Liver (tissue), 9 donors: ENCODE results near the gene EYA3. TPM values are rescaled to one million over a fixed set of nuclear protein-coding genes. Genes with fewer than 3 reads are reported as not detected.

Experiments
- DNase-seq: peaks from one replicate; pipeline ENCODE4 v3.0.0-alpha.2; 2017; ENCODE audit warnings: low spot score
- H3K27ac ChIP-seq, 2 donors: one replicate each; pipeline ENCODE4 v1.7.0; 2013; ENCODE audit warnings: inconsistent platforms in 2 of 2, low read length in 2 of 2, control low read depth in 1 of 2, low read depth in 1 of 2, mild to moderate bottlenecking in 1 of 2
- H3K27me3 ChIP-seq, 4 donors: one replicate each; pipeline versions ENCODE4 v1.6.1 to v1.7.0; 2013; ENCODE audit warnings: low read length in 3 of 4, inconsistent platforms in 1 of 4, mild to moderate bottlenecking in 1 of 4, moderate library complexity in 1 of 4; ENCODE audit not compliant: control insufficient read depth in 4 of 4, insufficient read depth in 4 of 4
- H3K36me3 ChIP-seq, 4 donors: one replicate each; pipeline versions ENCODE4 v1.6.1 to v1.7.0; 2013; ENCODE audit warnings: low read length in 3 of 4, mild to moderate bottlenecking in 3 of 4, low read depth in 1 of 4, moderate library complexity in 1 of 4; ENCODE audit not compliant: control insufficient read depth in 4 of 4, insufficient read depth in 3 of 4
- H3K4me1 ChIP-seq, 4 donors: one replicate each; pipeline versions ENCODE4 v1.6.1 to v1.7.0; 2013; ENCODE audit warnings: low read length in 3 of 4, mild to moderate bottlenecking in 3 of 4, moderate library complexity in 1 of 4; ENCODE audit not compliant: control insufficient read depth in 4 of 4, insufficient read depth in 4 of 4
- H3K4me3 ChIP-seq, 3 donors: one replicate each; pipeline versions ENCODE4 v1.6.1 to v1.7.0; 2013; ENCODE audit warnings: low read length in 3 of 3, control low read depth in 1 of 3, low read depth in 1 of 3, mild to moderate bottlenecking in 1 of 3
- H3K9ac ChIP-seq, 2 donors: one replicate each; pipeline ENCODE4 v1.7.0; 2013; ENCODE audit warnings: low read length in 2 of 2, mild to moderate bottlenecking in 2 of 2, moderate library complexity in 2 of 2, control low read depth in 1 of 2, low read depth in 1 of 2
- H3K9me3 ChIP-seq, 4 donors: one replicate each; pipeline versions ENCODE4 v1.6.1 to v1.7.0; 2013; ENCODE audit warnings: low read length in 3 of 4; ENCODE audit not compliant: control insufficient read depth in 4 of 4
- ATF3 ChIP-seq: IDR thresholded peaks from 2 replicates; pipeline ENCODE4 v1.6.1; 2016; ENCODE audit warnings: antibody characterized with exemption
- CTCF ChIP-seq: fragments of 150-350 bp; IDR thresholded peaks from 2 replicates; pipeline ENCODE4 v1.5.1; 2017; ENCODE audit warnings: improper control_type of control experiment, low read depth, low read length; ENCODE audit not compliant: missing input control
- EGR1 ChIP-seq, 2 donors: IDR thresholded peaks; 2 replicates each; pipeline ENCODE4 v1.6.1; 2016 to 2018; ENCODE audit warnings: antibody characterized with exemption in 2 of 2, low read depth in 2 of 2
- FOXA2 ChIP-seq: IDR thresholded peaks from 2 replicates; pipeline ENCODE4 v1.6.1; 2016; ENCODE audit warnings: antibody characterized with exemption
- GABPA ChIP-seq, 2 donors: IDR thresholded peaks in 1 of 2; conservative IDR thresholded peaks in 1 of 2; 2 replicates each; pipeline ENCODE4 v1.6.1; 2016; ENCODE audit warnings: antibody characterized with exemption in 2 of 2, mild to moderate bottlenecking in 1 of 2, moderate library complexity in 1 of 2
- HNF4A ChIP-seq, 2 donors: conservative IDR thresholded peaks; 2 replicates each; pipeline ENCODE4 v1.6.1; 2016; ENCODE audit warnings: antibody characterized with exemption in 2 of 2, mild to moderate bottlenecking in 2 of 2
- HNF4G ChIP-seq: IDR thresholded peaks from 2 replicates; pipeline ENCODE4 v1.6.1; 2016; ENCODE audit warnings: antibody characterized with exemption
- JUND ChIP-seq, 2 donors: IDR thresholded peaks; 2 replicates each; pipeline ENCODE4 v1.6.1; 2016; ENCODE audit warnings: antibody characterized with exemption in 2 of 2
- NR2F2 ChIP-seq: IDR thresholded peaks from 2 replicates; pipeline ENCODE4 v1.6.1; 2016; ENCODE audit warnings: antibody characterized with exemption
- RAD21 ChIP-seq, 2 donors: IDR thresholded peaks; 2 replicates each; pipeline ENCODE4 v1.6.1; 2016; ENCODE audit warnings: antibody characterized with exemption in 2 of 2, mild to moderate bottlenecking in 2 of 2
- REST ChIP-seq: IDR thresholded peaks from 2 replicates; pipeline ENCODE4 v1.6.1; 2016; ENCODE audit warnings: antibody characterized with exemption, mild to moderate bottlenecking
- RXRA ChIP-seq, 2 donors: IDR thresholded peaks; 2 replicates each; pipeline ENCODE4 v1.6.1; 2017 to 2018; ENCODE audit warnings: antibody characterized with exemption in 2 of 2, mild to moderate bottlenecking in 1 of 2
- SP1 ChIP-seq: IDR thresholded peaks from 2 replicates; pipeline ENCODE4 v1.6.1; 2018; ENCODE audit warnings: antibody characterized with exemption, mild to moderate bottlenecking
- TAF1 ChIP-seq: conservative IDR thresholded peaks from 2 replicates; pipeline ENCODE4 v1.6.1; 2016; ENCODE audit warnings: antibody characterized with exemption, mild to moderate bottlenecking
- YY1 ChIP-seq: IDR thresholded peaks from 2 replicates; pipeline ENCODE4 v1.6.1; 2016; ENCODE audit warnings: antibody characterized with exemption, mild to moderate bottlenecking
- ZBTB33 ChIP-seq: IDR thresholded peaks from 2 replicates; pipeline ENCODE4 v1.6.1; 2016; ENCODE audit warnings: antibody characterized with exemption
- WGBS: extraction: QIAGEN DNeasy Blood & Tissue Kit; methylation state at CpG from one replicate; pipeline ENCODE4 v1.1.7; 2013; 5-methylcytosine and 5-hydroxymethylcytosine counted together
- polyA plus RNA-seq, 2 donors: library from polyadenylated mRNA; stranded (reverse) in 1 of 2; unstranded in 1 of 2; fragments of 200-250 nt in 1 of 2; fragments of >200 nt in 1 of 2; fragmentation: Nextera tagmentation in 1 of 2; extraction: Ambion mirVana in 1 of 2; gene quantifications; one replicate each; pipeline versions ENCODE4 v1.2.1 to v1.2.3, GENCODE V29; 2013 to 2015
- total RNA-seq, 2 donors: library from RNA; depleted of rRNA; stranded (reverse); fragments of >200 nt; gene quantifications; one replicate each; pipeline ENCODE4 v1.2.3, GENCODE V29; 2014
- donor health status: healthy.
- donor health status: healthy.
- donor health status: healthy.
- donor health status: healthy.
- donor health status: healthy.

Gene EYA3
- total and polyA plus RNA-seq, 4 donors: 3.6 to 12.6 (median 6.0) TPM

- no peaks in the 10 kb centered on the region for H3K4me1 ChIP-seq
- TF ChIP-seq FOXA2: no peak
- TF ChIP-seq RXRA (IDR thresholded peaks at IDR 0.05): no peak
- no peak for TF ChIP-seq SP1
- TF ChIP-seq JUND (IDR thresholded peaks at IDR 0.05): no peak
- no peak for TF ChIP-seq NR2F2
- no peak for TF ChIP-seq TAF1
- no peak for TF ChIP-seq HNF4G
- TF ChIP-seq ZBTB33: no peak
- TF ChIP-seq ATF3: no peak
- no peak for TF ChIP-seq HNF4A (conservative IDR thresholded peaks at IDR 0.05)
- no peak for TF ChIP-seq CTCF
- TF ChIP-seq EGR1 (IDR thresholded peaks at IDR 0.05; ENCODE audit: low read depth in 2 of 2): no peak
- no peak for TF ChIP-seq YY1
- no peak for TF ChIP-seq GABPA (IDR thresholded peaks at IDR 0.05 in 1 of 2, conservative IDR thresholded peaks at IDR 0.05 in 1 of 2)
- no peak for TF ChIP-seq REST
- TF ChIP-seq RAD21 (IDR thresholded peaks at IDR 0.05): no peak
- no peak for DNase-seq
- no peak overlapping the region for H3K9ac ChIP-seq
- WGBS: 95% methylated on average over 1 of the region's 1 CpG
- H3K27me3 ChIP-seq: no peaks in the 10 kb centered on the region
- no peak overlapping the region for H3K27ac ChIP-seq
- H3K4me3 ChIP-seq: no peak overlapping the region
- peaks cover 4 to 12% (median 9%) of the 10 kb centered on the region in 4 donors for H3K36me3 ChIP-seq
- H3K9me3 ChIP-seq: no peaks in the 10 kb centered on the region
These were observed 42.6 kb downstream of the EYA3 start for GRCh38 chr1:28045777-28046176.

- H3K9ac ChIP-seq: no peak overlapping the region
- no peak for DNase-seq
- no peaks in the 10 kb centered on the region for H3K4me1 ChIP-seq
- H3K27ac ChIP-seq: no peak overlapping the region
- H3K36me3 ChIP-seq: peaks cover 4 to 18% (median 12%) of the 10 kb centered on the region in 4 donors
- no peaks in the 10 kb centered on the region for H3K9me3 ChIP-seq
- 95% methylated on average over 1 of the region's 1 CpG for WGBS
- no peaks in the 10 kb centered on the region for H3K27me3 ChIP-seq
- H3K4me3 ChIP-seq: no peak overlapping the region
- TF ChIP-seq HNF4G (no peak), CTCF (no peak), YY1 (no peak), TAF1 (no peak), SP1 (no peak), FOXA2 (no peak), HNF4A (conservative IDR thresholded peaks at IDR 0.05) (no peak), ATF3 (no peak), JUND (IDR thresholded peaks at IDR 0.05) (no peak), RXRA (IDR thresholded peaks at IDR 0.05) (no peak), REST (no peak)
These were observed 44.0 kb downstream of the EYA3 start for GRCh38 chr1:28044399-28044798.
